ENCODE data around the gene PTTG1IP2.

Gene PTTG1IP2

DNA sequence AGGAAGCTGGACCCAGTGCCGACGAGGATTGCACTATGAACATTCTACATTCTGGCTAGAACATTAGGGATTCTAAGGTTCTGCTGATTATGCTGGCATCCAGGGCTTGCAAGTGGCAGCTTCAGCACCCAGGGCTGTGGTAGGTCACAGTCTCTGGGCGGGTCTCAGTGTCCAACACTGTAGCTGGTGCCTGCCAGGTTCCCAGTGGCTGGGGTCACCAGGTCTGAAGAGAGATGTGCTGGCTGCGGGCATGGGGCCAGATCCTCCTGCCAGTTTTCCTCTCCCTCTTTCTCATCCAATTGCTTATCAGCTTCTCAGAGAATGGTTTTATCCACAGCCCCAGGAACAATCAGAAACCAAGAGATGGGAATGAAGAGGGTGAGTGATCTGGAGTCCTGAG lies at the start of gene PTTG1IP2:
Gene PTTG1IP2 (plus strand): TSS at position 86 of the 400 bp plus-strand sequence. CDS start 148 bp downstream, at position 234.
- H3K36me3 ChIP-seq (ENCODE audit: control insufficient read depth in 5 of 5, insufficient read depth in 5 of 5, low read length in 5 of 5) = no peaks in the 10 kb centered on the region
- no peak within 1 kb of the TSS for H3K9ac ChIP-seq (ENCODE audit: low read length in 5 of 5)
- no peak within 1 kb of the TSS for H3K27ac ChIP-seq (ENCODE audit: low read depth, low read length)
- H3K4me3 ChIP-seq (ENCODE audit: low read depth in 1 of 5, low read length in 5 of 5) = no peak within 1 kb of the TSS
- H3K4me1 ChIP-seq (ENCODE audit: control insufficient read depth in 5 of 5, insufficient read depth in 5 of 5, low read length in 5 of 5) = peaks cover 0 to 7% (median 0%) of the 10 kb centered on the region in 5 donors
- H3K9me3 ChIP-seq (ENCODE audit: control insufficient read depth in 5 of 5, low read length in 5 of 5) = no peaks in the 10 kb centered on the region
- H3K27me3 ChIP-seq (ENCODE audit: control insufficient read depth in 5 of 5, insufficient read depth in 4 of 5, low read length in 5 of 5) = no peaks in the 10 kb centered on the region

- Histone ChIP-seq H3K4me3 (ENCODE audit: low read depth in 1 of 5, low read length in 5 of 5) (no peak overlapping the region), H3K4me1 (ENCODE audit: control insufficient read depth in 5 of 5, insufficient read depth in 5 of 5, low read length in 5 of 5) (no peaks in the 10 kb centered on the region), H3K9ac (ENCODE audit: low read length in 5 of 5) (no peak overlapping the region), H3K27ac (ENCODE audit: low read depth, low read length) (no peak overlapping the region), H3K27me3 (ENCODE audit: control insufficient read depth in 5 of 5, insufficient read depth in 4 of 5, low read length in 5 of 5) (no peaks in the 10 kb centered on the region), H3K36me3 (ENCODE audit: control insufficient read depth in 5 of 5, insufficient read depth in 5 of 5, low read length in 5 of 5) (peaks cover 0 to under 1% (median 0%) of the 10 kb centered on the region in 5 donors), H3K9me3 (ENCODE audit: control insufficient read depth in 5 of 5, low read length in 5 of 5) (no peaks in the 10 kb centered on the region)
These were observed 47.8 kb upstream of the PTTG1IP2 start for GRCh38 chr7:90421651-90422050.

DNA sequence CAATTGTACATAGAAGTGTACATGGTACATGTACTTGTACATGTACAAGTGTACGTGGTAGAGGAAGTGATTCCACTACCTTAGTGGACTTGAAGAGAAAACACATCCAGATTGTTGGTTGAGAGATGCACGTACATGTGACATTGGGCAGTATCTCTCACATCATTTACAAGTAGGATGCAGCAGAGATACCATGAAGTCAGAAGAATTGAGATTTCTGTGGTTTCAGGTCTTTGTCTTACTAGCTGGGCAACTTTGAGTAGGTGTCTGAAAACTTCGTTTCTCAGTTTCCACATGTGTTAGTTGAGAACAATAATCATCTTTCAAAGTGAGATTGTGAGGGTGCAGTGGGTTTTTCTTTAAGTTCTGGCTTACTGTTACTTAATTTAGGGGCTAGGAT lies 44.7 kb upstream of the PTTG1IP2 start:
- no peaks in the 10 kb centered on the region for H3K9me3 ChIP-seq (ENCODE audit: control insufficient read depth in 5 of 5, low read length in 5 of 5)
- no peaks in the 10 kb centered on the region for H3K36me3 ChIP-seq (ENCODE audit: control insufficient read depth in 5 of 5, insufficient read depth in 5 of 5, low read length in 5 of 5)
- H3K27me3 ChIP-seq (ENCODE audit: control insufficient read depth in 5 of 5, insufficient read depth in 4 of 5, low read length in 5 of 5) = no peaks in the 10 kb centered on the region
- no peak overlapping the region for H3K4me3 ChIP-seq (ENCODE audit: low read depth in 1 of 5, low read length in 5 of 5)
- H3K27ac ChIP-seq (ENCODE audit: low read depth, low read length) = no peak overlapping the region
- H3K9ac ChIP-seq (ENCODE audit: low read length in 5 of 5) = no peak overlapping the region
- H3K4me1 ChIP-seq (ENCODE audit: control insufficient read depth in 5 of 5, insufficient read depth in 5 of 5, low read length in 5 of 5) = no peaks in the 10 kb centered on the region

DNA sequence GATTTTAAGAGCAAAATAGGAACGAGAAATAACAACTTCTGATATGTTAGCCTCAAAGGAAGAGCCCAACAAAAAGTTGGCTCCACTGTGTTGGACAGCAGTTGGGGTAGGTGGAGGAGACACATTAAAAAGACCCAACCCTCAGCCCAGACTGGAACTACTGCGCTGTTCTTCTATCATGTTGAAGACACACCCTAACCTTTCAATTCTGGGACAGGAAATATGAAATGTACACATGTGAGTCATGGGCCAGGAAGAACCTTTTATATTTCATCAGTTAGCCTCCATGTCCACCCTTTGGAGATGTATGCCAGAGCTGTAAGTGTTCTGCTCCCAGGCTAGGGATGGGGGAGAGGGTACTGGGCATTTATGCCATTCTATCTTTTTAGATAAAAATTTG lies 44.1 kb upstream of the PTTG1IP2 start:
- no peaks in the 10 kb centered on the region for H3K9me3 ChIP-seq (ENCODE audit: control insufficient read depth in 5 of 5, low read length in 5 of 5)
- no peak overlapping the region for H3K27ac ChIP-seq (ENCODE audit: low read depth, low read length)
- no peak overlapping the region for H3K4me3 ChIP-seq (ENCODE audit: low read depth in 1 of 5, low read length in 5 of 5)
- H3K27me3 ChIP-seq (ENCODE audit: control insufficient read depth in 5 of 5, insufficient read depth in 4 of 5, low read length in 5 of 5) = no peaks in the 10 kb centered on the region
- H3K36me3 ChIP-seq (ENCODE audit: control insufficient read depth in 5 of 5, insufficient read depth in 5 of 5, low read length in 5 of 5) = no peaks in the 10 kb centered on the region
- H3K4me1 ChIP-seq (ENCODE audit: control insufficient read depth in 5 of 5, insufficient read depth in 5 of 5, low read length in 5 of 5) = no peaks in the 10 kb centered on the region
- no peak overlapping the region for H3K9ac ChIP-seq (ENCODE audit: low read length in 5 of 5)

GRCh38 chr7:90430614-90431460 lies 38.6 kb upstream of the PTTG1IP2 start:
- Histone ChIP-seq H3K4me1 (ENCODE audit: control insufficient read depth in 5 of 5, insufficient read depth in 5 of 5, low read length in 5 of 5) (no peaks in the 10 kb centered on the region), H3K36me3 (ENCODE audit: control insufficient read depth in 5 of 5, insufficient read depth in 5 of 5, low read length in 5 of 5) (no peaks in the 10 kb centered on the region), H3K9me3 (ENCODE audit: control insufficient read depth in 5 of 5, low read length in 5 of 5) (peaks cover 0 to 10% (median 7%) of the 10 kb centered on the region in 5 donors), H3K4me3 (ENCODE audit: low read depth in 1 of 5, low read length in 5 of 5) (no peak overlapping the region), H3K27ac (ENCODE audit: low read depth, low read length) (no peak overlapping the region), H3K27me3 (ENCODE audit: control insufficient read depth in 5 of 5, insufficient read depth in 4 of 5, low read length in 5 of 5) (peaks cover 0 to 3% (median 0%) of the 10 kb centered on the region in 5 donors), H3K9ac (ENCODE audit: low read length in 5 of 5) (no peak overlapping the region)

DNA sequence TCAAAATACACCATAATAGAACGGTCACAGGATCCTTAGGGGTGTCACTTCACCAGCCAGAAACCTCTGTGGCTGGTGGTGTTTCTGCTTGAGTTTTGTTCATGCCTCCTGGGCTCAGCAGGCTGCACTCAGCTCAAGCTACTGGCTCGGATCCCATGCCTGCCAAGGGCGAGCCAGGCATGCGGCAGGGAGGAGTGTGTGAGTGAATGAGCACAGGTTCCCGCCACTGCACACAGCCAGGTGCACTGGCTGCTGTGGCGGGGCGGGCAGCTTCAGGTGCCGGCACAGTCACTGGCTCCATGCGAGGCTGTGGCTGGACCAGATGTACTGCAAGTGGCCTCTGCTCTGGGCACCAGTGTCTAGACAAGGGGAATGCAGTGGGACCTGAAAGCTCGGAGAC lies 36.7 kb upstream of the PTTG1IP2 start:
- Histone ChIP-seq H3K4me1 (ENCODE audit: control insufficient read depth in 5 of 5, insufficient read depth in 5 of 5, low read length in 5 of 5) (no peaks in the 10 kb centered on the region), H3K36me3 (ENCODE audit: control insufficient read depth in 5 of 5, insufficient read depth in 5 of 5, low read length in 5 of 5) (no peaks in the 10 kb centered on the region), H3K9me3 (ENCODE audit: control insufficient read depth in 5 of 5, low read length in 5 of 5) (peaks cover 0 to 10% (median 7%) of the 10 kb centered on the region in 5 donors), H3K4me3 (ENCODE audit: low read depth in 1 of 5, low read length in 5 of 5) (no peak overlapping the region), H3K27me3 (ENCODE audit: control insufficient read depth in 5 of 5, insufficient read depth in 4 of 5, low read length in 5 of 5) (peaks cover 0 to 3% (median 0%) of the 10 kb centered on the region in 5 donors), H3K9ac (ENCODE audit: low read length in 5 of 5) (no peak overlapping the region), H3K27ac (ENCODE audit: low read depth, low read length) (no peak overlapping the region)

GRCh38 chr7:90433221-90433620 lies 36.2 kb upstream of the PTTG1IP2 start:
- peak overlapping the region in 1 of 5 donors; percentile 17 for H3K4me3 ChIP-seq (ENCODE audit: low read depth in 1 of 5, low read length in 5 of 5)
- no peaks in the 10 kb centered on the region for H3K36me3 ChIP-seq (ENCODE audit: control insufficient read depth in 5 of 5, insufficient read depth in 5 of 5, low read length in 5 of 5)
- H3K9me3 ChIP-seq (ENCODE audit: control insufficient read depth in 5 of 5, low read length in 5 of 5) = peaks cover 0 to 10% (median 7%) of the 10 kb centered on the region in 5 donors
- H3K4me1 ChIP-seq (ENCODE audit: control insufficient read depth in 5 of 5, insufficient read depth in 5 of 5, low read length in 5 of 5) = no peaks in the 10 kb centered on the region
- H3K27me3 ChIP-seq (ENCODE audit: control insufficient read depth in 5 of 5, insufficient read depth in 4 of 5, low read length in 5 of 5) = peaks cover 0 to 3% (median 0%) of the 10 kb centered on the region in 5 donors
- no peak overlapping the region for H3K27ac ChIP-seq (ENCODE audit: low read depth, low read length)
- no peak overlapping the region for H3K9ac ChIP-seq (ENCODE audit: low read length in 5 of 5)

DNA sequence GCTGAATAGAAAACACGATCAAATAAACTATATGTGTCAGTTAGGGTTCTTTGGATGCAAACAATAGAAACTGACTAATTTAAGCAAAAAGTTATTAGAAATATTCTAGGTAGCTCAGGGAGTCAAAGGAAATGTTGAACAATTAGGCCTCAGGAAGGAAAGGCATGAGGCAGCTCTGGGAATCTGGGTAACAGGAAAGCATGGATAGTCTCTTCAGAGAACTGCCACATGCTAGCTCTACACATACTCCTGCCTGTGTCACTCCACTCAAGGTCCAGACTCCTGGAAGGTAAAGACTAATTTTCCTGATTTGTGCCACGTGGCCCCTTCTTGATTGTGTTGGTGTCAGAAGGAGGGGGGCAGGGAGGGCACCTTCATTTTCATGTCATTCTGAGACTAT lies 23.8 kb upstream of the PTTG1IP2 start:
- Histone ChIP-seq H3K4me3 (ENCODE audit: low read depth in 1 of 5, low read length in 5 of 5) (no peak overlapping the region), H3K36me3 (ENCODE audit: control insufficient read depth in 5 of 5, insufficient read depth in 5 of 5, low read length in 5 of 5) (no peaks in the 10 kb centered on the region), H3K4me1 (ENCODE audit: control insufficient read depth in 5 of 5, insufficient read depth in 5 of 5, low read length in 5 of 5) (peaks cover 0 to 11% (median 0%) of the 10 kb centered on the region in 5 donors), H3K9me3 (ENCODE audit: control insufficient read depth in 5 of 5, low read length in 5 of 5) (no peaks in the 10 kb centered on the region), H3K9ac (ENCODE audit: low read length in 5 of 5) (no peak overlapping the region), H3K27ac (ENCODE audit: low read depth, low read length) (no peak overlapping the region), H3K27me3 (ENCODE audit: control insufficient read depth in 5 of 5, insufficient read depth in 4 of 5, low read length in 5 of 5) (no peaks in the 10 kb centered on the region)

GRCh38 chr7:90446137-90446899 lies 23.1 kb upstream of the PTTG1IP2 start:
- no peaks in the 10 kb centered on the region for H3K36me3 ChIP-seq (ENCODE audit: control insufficient read depth in 5 of 5, insufficient read depth in 5 of 5, low read length in 5 of 5)
- peaks cover 0 to 11% (median 0%) of the 10 kb centered on the region in 5 donors for H3K4me1 ChIP-seq (ENCODE audit: control insufficient read depth in 5 of 5, insufficient read depth in 5 of 5, low read length in 5 of 5)

More at GRCh38 chr7:90446137-90446899, 23.1 kb upstream of the PTTG1IP2 start:
- Histone ChIP-seq H3K4me3 (ENCODE audit: low read depth in 1 of 5, low read length in 5 of 5) (no peak overlapping the region), H3K27ac (ENCODE audit: low read depth, low read length) (no peak overlapping the region), H3K9me3 (ENCODE audit: control insufficient read depth in 5 of 5, low read length in 5 of 5) (no peaks in the 10 kb centered on the region), H3K27me3 (ENCODE audit: control insufficient read depth in 5 of 5, insufficient read depth in 4 of 5, low read length in 5 of 5) (no peaks in the 10 kb centered on the region), H3K9ac (ENCODE audit: low read length in 5 of 5) (no peak overlapping the region)

Data from subcutaneous abdominal adipose tissue (tissue), 5 donors.